ENCODE measurements around the gene TBCB.
A peak's percentile ranks its signal among the peaks of the same experiment; 100 is the strongest.
"Not testable (repeated sequence)": the region's sequence is repeated elsewhere in the genome, so short reads cannot be mapped to it uniquely, and the experiment has no call there.

TBCB gene

DNA sequence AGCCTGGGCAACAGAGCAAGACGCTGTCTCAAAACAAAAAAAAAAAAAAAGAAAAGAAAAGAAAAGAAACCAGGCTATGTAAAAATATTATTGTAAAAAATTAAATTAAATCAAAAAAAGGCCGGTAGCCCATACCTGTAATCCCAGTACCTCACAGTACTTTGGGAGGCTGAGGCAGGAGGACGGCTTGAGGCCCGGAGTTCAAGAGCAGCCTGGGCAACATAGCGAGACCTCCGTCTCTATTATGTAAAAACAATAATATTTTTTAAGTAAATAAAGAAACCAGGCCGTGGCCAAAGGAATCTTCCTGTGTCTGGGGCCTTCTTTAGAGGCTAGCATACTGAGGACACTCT is 23.8 kb downstream of the TBCB start:
- no peak for DNase-seq

GRCh38 chr19:36139473-36140303 is 24.4 kb downstream of the TBCB start, which contains the start of gene CAPNS1:
Gene CAPNS1, plus strand, starts transcription at chr19:36140066. Its CDS starts 946 bp downstream, at chr19:36141012.
- DNase-seq, result peak; percentile 91 to 97 (median 96)

DNA sequence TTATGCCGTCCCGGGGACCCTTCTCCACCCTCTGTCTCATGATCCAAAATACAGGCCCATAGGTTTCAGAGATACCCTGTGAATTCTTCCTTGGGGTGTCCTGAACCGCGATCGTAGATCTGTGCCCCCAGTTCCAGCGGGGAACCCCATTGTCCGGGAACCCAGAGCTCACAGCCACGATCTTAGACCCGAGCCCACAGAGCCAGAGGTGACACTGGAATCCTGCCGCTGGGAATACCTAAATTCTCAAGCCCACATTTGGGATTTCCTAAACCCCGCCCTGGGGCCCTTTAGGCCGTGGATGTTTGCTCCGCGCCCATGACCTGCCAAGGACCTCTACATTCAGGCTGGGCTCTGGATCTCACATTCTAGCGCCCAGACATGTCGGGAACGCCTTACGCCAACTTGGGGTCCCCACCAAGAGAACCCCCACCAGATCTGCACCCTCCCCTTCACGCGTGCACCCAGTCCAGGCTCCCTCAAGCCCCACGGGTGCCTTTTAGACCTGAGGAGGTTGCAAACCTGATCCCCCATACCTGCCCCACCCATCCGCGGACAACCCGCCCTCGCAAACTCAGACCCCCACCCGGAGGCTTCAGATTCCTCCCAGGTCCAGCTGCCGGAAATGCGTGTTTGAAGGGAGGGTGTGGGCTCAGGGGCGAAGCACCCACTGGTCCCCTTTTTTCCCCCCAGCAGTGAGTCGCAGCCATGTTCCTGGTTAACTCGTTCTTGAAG is 25.2 kb downstream of the TBCB start:
- DNase-seq, result peak; percentile 72 to 85 (median 74)

DNA sequence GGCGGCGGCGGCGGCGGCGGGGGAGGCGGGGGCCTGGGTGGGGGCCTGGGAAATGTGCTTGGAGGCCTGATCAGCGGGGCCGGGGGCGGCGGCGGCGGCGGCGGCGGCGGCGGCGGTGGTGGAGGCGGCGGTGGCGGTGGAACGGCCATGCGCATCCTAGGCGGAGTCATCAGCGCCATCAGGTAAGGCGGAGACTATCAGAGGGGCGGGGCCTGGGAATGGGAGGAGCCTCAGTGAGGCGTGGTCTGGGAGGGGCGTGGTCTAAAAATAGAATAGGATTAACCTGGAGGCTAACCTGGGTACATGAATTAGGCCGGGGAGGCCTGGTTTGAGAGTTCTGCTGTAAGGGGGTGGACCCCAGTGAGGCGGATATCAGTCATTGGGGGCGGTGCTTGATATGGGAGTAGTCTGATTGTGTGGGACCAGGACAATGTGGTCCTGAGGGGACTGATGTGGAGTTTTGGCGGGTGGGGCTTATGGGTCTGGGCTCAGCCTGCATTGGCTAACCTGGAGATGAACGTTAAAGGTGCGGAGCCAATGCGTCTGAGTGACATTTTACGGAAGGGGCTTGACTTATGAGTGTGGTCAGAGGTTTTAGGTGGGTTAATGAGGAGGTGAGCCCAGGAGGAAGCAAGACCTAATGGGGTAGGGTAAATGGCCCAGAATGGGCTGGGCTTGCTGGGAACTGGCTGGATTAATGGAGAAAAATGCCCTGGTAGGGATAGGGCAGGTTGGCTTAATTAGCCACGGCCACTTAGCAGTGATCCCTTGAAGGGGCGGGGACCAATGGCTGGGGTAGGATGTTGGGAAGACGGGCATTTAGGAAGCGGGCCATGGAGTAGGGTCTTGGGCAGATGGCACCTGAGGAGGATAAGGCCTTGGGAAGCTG is 26.0 kb downstream of the TBCB start:
- DNase-seq, result peak; percentile 72 to 94 (median 89)

GRCh38 chr19:36142046-36142445 is 26.8 kb downstream of the TBCB start:
- no peak for DNase-seq

- DNase-seq, result no peak
These were observed 27.2 kb downstream of the TBCB start for GRCh38 chr19:36142496-36142895.

GRCh38 chr19:36144624-36145023 is 29.4 kb downstream of the TBCB start:
- no peak for DNase-seq

DNA sequence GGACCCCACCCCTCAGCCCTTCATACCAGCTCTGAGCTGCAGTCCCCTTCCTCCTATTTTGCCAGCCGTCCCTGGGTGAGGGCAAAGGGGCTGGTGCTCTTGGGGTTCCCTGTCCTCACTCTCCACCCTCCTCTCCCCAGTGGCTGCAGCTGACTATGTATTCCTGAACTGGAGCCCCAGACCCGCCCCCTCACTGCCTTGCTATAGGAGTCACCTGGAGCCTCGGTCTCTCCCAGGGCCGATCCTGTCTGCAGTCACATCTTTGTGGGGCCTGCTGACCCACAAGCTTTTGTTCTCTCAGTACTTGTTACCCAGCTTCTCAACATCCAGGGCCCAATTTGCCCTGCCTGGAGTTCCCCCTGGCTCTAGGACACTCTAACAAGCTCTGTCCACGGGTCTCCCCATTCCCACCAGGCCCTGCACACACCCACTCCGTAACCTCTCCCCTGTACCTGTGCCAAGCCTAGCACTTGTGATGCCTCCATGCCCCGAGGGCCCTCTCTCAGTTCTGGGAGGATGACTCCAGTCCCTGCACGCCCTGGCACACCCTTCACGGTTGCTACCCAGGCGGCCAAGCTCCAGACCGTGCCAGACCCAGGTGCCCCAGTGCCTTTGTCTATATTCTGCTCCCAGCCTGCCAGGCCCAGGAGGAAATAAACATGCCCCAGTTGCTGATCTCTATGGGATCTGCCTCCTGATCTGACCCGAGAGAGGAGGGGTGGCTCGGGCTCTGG is 34.6 kb downstream of the TBCB start:
- peak in 1 of 3 experiments; percentile 3 for DNase-seq

DNA sequence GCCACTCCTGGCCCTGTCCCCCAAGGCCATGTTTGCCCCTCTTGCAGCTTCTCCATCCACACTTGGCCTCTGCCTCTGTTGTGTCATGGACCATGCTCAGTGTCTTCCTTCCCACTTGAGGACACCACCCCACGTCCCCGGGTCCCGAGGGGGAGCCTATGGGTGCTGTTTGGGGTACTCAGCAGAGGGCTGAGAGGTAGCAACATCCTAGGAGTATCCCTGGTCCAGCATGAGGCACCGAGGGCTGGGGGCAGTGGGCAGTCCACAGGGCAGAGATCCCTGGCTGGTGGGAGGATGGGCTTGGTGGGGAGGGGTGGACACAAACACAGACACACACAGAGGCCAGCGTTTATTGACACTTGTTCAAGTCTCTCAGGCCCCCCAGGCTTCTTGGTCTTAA is 35.3 kb downstream of the TBCB start:
- no peak for DNase-seq

- DNase-seq, result no peak
These were observed 36.1 kb downstream of the TBCB start for GRCh38 chr19:36151144-36152018.

DNA sequence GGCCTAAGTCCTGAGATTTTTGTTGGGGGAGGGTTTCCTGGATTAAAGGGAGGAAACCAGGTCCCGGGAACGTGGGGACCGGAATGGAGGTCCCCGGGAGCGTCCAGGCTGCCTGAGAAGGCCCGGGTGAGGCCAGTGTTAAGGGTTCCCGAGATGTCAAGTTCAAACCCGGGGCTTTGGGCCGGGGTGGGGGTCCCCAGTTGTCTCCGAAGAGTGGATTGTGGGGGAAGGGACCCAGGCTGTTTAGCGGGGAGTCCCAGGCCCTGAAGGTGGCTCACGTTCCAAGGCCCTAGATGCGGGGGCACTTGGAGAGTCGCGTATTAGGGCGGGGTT is 36.7 kb downstream of the TBCB start:
- DNase-seq, result no peak

DNA sequence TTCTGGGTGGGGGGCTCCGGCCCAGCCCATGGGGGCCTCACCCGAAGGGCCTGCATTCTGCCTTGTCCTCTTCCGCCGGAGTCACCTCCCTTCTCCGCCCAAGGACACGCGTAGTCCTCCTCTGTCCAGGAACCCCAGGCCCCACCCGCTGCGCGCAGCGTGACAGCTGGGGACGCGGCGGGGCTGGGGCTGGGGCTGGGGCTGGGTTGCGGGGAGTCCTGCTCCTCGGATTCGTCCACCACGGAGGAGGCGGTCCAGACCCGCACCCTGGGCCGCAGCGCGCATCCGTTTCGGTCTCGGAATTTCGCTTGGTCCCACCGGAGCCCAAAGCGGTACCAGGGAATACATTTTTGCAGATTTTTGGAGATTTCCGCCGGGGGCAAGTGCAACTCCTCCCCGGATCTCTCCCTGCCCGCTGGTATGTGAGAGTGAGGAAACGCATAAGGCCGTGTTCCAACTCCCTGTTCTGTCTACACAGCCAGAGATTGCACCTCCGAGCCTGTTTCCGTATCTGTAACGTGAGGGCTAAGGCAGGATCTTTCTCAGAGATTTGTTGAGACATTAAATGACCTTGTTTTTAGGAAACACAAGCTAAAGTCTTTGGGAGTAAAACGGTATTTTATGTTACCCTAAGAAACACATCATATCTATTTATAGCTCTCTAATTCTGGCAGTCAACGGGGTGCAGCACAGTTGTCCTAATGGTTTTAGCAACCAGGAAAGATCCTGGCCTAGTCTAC is 37.3 kb downstream of the TBCB start, which contains the start of gene COX7A1:
Gene COX7A1 (minus strand): TSS at position 96 of the 740 bp plus-strand sequence. CDS start 40 bp downstream, at position 56.
- DNase-seq, result no peak

DNA sequence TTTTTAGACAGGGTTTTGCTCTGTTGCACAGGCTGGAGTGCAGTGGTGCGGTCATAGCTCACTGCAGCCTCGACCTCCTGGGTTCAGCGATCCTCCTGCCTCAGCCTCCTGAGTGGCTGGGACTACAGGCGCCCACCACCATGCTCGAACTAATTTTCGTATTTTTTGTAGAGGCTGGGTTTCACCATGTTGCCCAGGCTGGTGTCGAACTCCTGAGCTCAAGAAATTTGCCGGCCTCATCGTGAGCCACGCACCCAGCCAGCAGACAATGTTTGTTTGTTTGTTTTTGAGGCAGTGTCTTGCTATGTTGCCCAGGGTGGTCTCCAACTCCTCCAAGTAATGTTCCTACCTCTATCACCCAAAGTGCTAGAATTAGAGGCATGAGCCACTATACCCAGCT is 37.9 kb downstream of the TBCB start:
- no peak for DNase-seq

DNA sequence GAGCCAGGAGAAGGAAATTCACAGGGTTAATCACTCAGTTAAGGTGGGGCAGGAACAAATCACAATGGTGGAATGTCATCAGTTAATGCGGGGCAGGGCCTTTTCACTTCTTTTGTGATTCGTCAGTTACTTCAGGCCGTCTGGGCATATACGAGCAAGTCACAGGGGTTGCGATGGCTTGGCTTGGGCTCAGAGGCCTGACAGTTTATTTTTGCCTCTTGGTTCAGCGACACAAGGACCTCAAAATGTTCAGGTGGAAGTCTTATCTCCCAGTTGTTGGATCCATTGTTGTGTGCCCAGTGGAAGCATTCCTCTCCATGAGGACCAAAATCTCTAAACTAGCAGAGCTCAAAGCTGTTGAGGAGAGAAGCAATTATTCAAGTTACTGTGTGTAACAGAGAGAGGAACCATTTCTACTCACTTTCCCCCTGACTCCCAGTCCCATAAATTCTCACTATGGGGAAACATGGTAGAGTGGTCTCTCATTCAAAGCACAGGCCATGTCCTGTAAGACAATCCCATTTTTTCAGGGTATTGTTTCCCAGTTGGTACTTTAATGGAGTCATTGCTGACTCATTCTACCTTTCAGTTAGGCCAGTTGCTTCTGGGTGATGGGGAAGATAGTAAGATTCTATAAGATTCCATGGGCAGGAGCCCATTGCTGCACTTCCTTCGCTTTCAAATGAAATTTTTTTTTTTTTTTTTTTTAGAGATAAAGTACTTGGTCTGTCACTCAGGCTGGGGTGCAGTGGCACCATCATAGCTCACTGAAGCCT is 45.7 kb downstream of the TBCB start:
- no peak for DNase-seq

DNA sequence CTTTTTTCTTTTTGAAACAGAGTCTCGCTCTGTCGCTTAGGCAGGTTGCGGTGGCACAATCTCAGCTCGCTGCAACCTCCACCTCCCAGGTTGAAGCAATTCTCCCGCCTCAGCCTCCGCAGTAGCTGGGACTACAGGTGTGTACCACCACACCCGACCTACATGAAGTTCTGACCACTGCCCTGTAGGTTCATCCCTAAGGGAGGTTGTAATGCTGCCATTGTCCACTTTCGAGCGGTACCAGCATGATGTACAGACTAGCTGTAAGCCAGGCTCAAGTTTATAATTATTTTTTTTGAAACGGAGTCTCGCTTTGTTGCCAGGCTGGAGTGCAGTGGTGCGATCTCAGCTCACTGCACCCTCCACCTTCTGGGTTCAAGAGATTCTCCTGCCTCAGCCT is 48.5 kb downstream of the TBCB start:
- DNase-seq, result no peak

GRCh38 chr19:36169084-36169760 is 54.0 kb downstream of the TBCB start:
- DNase-seq, result peak in 2 of 3 experiments; percentile 52 to 68

- DNase-seq, result no peak
These were observed 57.6 kb downstream of the TBCB start for GRCh38 chr19:36172852-36173251.

GRCh38 chr19:36173846-36174245 is 58.6 kb downstream of the TBCB start:
- not testable (repeated sequence) for DNase-seq
